GM19035 (cell line): Measurements from ENCODE around the gene TBC1D13.

Source experiments
- ATAC-seq: cut with Tn5 transposase; IDR thresholded peaks from one replicate; pipeline ENCODE4 v1.9.1; 2021; ENCODE audit not compliant: unreplicated experiment

The TBC1D13 gene

GRCh38 chr9:128820665-128821583 lies 33.9 kb downstream of the TBC1D13 start:
- ATAC-seq: no peak

- no peak for ATAC-seq
Observed at GRCh38 chr9:128821584-128822406, 34.7 kb downstream of the TBC1D13 start.

- no peak for ATAC-seq
Observed at GRCh38 chr9:128822407-128823042, 35.5 kb downstream of the TBC1D13 start.

GRCh38 chr9:128823362-128823902 lies 36.4 kb downstream of the TBC1D13 start:
- ATAC-seq: no peak

- no peak for ATAC-seq
Observed at GRCh38 chr9:128823903-128824406, 36.9 kb downstream of the TBC1D13 start.

- ATAC-seq: no peak
Observed at GRCh38 chr9:128824911-128825310, 37.9 kb downstream of the TBC1D13 start.

- no peak for ATAC-seq
Observed at GRCh38 chr9:128825923-128826700, 39.1 kb downstream of the TBC1D13 start.

GRCh38 chr9:128828267-128828666 lies 41.2 kb downstream of the TBC1D13 start:
- no peak for ATAC-seq

GRCh38 chr9:128828719-128829452 lies 41.8 kb downstream of the TBC1D13 start:
- ATAC-seq: peak; percentile 4

- ATAC-seq: peak; percentile 98
Observed at GRCh38 chr9:128829477-128830251, 42.6 kb downstream of the TBC1D13 start, which contains the start of gene SPOUT1. Gene SPOUT1 (minus strand): TSS chr9:128829794. CDS start chr9:128829780, 14 bp downstream.

GRCh38 chr9:128833696-128834095 lies 46.6 kb downstream of the TBC1D13 start:
- no peak for ATAC-seq

- ATAC-seq: no peak
Observed at GRCh38 chr9:128835246-128836210, 48.5 kb downstream of the TBC1D13 start.

GRCh38 chr9:128836509-128837145 lies 49.6 kb downstream of the TBC1D13 start:
- ATAC-seq: no peak

GRCh38 chr9:128838338-128838737 lies 51.3 kb downstream of the TBC1D13 start:
- no peak for ATAC-seq

GRCh38 chr9:128840524-128840923 lies 53.5 kb downstream of the TBC1D13 start:
- no peak for ATAC-seq

GRCh38 chr9:128841694-128842492 lies 54.8 kb downstream of the TBC1D13 start:
- no peak for ATAC-seq
